HG03432 (cell line): ENCODE data around the gene RIMKLA.

Source experiments
- ATAC-seq: cut with Tn5 transposase; IDR thresholded peaks from one replicate; pipeline ENCODE4 v1.9.1; 2021; ENCODE audit warnings: mild to moderate bottlenecking, moderate library complexity; ENCODE audit not compliant: unreplicated experiment

RIMKLA gene

DNA sequence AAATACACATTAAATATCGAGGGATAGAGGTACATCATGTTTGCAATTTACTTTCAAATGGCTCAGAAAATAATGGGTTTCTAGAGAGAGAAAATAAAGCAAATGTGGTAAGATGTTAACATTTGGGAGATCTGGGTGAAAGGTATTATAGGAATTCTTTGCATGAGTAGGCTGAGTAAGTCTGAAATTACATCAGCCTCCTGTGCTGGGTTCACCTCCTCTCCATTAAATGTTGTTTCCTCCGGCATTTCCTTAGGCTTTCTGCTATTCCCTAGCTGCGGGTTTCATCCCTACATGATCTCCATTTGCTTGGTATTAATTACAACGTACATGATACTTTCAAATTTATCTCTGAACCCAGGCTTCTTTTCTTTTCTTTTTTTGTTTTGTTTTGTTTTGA, 43.6 kb downstream of the RIMKLA start:
- no peak for ATAC-seq

DNA sequence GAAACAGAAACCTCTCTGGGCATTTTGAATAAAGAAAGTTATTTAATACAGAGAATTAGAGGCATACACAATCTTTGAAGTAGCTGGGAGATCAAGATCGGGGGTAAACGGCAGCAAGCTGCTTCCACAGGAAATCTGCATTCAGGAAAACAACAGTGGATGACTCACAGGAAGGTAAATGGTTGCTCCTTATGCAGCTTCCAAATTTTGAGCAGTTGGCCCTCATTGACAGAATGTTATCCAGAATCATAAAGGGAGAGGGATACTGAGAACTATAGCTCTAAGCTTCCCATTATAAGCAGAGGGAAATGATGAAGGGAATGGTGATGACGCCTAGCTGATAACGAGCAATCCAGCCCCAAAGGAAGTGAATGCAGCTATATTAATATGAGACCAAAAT, 46.6 kb downstream of the RIMKLA start:
- ATAC-seq, result no peak

DNA sequence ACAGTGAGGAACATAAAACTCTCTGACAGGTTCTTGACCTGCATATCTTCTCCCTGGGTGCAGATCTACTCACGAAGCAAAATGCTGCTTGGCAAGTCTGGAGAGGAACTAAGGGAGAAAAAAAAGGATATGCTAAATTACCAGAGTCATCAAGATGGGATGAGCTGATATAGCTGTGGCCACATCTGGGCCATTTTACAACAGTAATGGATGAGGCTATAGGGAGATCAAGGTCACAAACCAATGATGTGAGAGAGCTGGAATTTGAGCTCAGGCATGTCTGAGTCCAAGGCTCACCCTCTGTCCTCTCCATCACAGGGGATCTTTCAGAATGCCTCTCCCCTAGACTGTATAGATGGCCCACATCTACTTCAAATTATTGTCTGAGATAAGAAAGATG, 49.0 kb downstream of the RIMKLA start:
- no peak for ATAC-seq

GRCh38 chr1:42430286-42431135, 49.9 kb downstream of the RIMKLA start:
- no peak for ATAC-seq

- ATAC-seq, result no peak
Observed at GRCh38 chr1:42431514-42431913, 50.9 kb downstream of the RIMKLA start.

DNA sequence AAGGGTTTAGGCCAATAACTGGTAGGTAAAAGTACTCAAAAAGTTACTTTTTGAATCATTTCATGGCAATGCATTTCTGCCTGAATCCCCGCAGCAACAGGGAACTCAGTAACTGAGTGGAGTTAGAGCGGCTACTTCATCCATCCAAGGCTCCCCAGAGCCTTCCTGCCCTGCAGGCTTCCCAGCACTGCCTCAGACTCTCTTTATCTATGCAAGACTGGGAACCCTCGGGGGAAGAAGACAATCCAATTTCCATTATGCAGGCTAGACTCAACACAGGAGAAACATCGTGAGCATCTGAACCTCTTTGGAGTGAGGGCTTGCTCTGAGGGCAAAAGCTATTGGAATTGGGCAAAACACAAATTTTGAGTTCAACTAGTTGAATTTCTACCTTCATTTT, 52.1 kb downstream of the RIMKLA start:
- no peak for ATAC-seq

- ATAC-seq, result no peak
Observed at GRCh38 chr1:42433369-42433768, 52.8 kb downstream of the RIMKLA start.

GRCh38 chr1:42434340-42434739, 53.7 kb downstream of the RIMKLA start:
- ATAC-seq, result no peak

GRCh38 chr1:42439940-42440339, 59.3 kb downstream of the RIMKLA start:
- no peak for ATAC-seq

GRCh38 chr1:42442662-42443061, 62.1 kb downstream of the RIMKLA start:
- no peak for ATAC-seq

DNA sequence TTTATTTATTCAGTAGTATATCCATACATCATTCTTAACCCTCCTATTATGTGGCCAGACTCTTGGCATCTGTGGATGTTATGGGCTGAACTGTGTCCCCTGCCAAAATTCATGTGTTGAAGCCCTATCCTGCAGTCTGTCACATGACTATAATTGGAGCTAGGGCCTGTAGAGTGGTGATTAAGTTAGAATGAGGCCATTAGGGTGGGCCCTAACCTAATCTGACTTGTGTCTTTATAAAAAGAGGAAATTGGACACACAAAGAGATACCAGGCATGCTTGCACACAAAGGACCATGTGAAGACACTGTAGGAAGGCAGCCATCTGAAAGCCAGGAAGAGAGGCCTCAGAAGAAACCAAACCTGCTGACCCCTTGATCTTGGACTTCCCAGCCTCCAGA, 68.7 kb downstream of the RIMKLA start:
- no peak for ATAC-seq

DNA sequence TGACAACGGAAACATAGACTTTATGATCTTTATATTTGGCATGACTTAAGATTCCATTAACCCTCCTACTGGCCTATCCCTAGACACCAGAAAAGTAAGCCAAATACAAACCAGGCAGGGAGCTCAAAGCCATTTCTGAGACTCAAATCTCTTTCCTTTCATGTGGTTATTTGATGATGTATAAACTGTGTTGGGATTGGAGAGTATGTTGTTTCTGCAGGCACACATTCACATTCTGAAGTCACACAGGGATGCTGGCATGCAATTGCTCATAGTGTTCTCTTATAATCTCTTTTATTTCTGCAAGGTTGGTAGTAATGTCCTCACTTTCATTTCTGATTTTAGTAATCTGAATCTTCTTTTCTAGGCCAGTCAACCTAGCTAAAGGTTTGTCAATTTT, 69.5 kb downstream of the RIMKLA start:
- no peak for ATAC-seq

DNA sequence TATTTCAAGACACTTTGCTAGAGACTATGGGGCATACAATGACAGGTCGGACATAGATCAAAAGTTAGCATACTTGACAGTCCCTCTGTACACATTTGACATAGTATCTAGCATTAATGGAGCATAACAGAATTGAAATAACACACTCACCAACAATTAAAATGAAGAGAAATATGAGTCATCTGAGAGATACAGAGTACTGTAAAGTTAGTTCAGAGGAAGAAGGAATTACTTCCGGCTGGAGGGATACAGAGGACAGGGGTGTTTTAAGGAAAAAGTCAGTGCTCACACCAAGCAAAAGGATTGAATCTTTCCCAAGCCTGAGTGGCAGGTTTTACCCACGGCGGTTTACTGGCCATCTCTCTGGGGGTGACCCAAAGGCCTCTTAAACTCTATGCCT, 72.8 kb downstream of the RIMKLA start:
- ATAC-seq, result no peak

- ATAC-seq, result no peak
Observed at GRCh38 chr1:42454403-42454802, 73.8 kb downstream of the RIMKLA start.

DNA sequence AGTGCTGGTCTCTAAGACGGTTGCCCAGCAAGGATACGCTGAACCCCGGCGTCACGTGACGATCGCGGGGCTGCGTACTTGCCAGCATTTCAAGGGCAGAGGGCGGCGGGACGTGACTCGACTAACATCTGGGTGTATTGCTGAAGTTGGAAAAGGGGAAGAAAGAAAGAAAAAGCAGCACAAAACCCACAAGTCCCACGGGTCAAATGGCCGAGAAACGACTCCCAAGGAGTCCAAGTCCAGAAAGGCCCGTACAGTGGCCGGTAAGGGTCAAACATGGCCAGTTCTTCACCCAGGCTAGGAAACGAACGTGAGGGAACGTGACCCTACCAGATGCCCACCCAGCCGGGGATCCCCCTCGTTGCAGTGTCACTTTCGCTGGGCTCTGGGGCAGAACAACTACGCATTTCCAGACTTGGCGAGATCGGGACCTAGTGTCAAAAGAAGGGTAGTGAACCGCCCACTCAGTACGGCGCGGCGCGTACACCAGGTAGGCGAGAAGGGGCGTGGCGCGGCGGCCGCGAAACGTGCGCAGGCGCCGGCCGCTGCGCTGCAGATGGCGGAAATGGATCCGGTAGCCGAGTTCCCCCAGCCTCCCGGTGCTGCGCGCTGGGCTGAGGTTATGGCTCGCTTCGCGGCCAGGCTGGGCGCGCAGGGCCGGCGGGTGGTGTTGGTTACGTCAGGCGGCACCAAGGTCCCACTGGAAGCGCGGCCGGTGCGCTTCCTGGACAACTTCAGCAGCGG, 75.6 kb downstream of the RIMKLA start, which contains the start of the genes PPCS and ZMYND12:
TSS of gene PPCS (plus strand) at position 534 of the 744 bp plus-strand sequence. CDS start at position 557, 23 bp downstream.
TSS of gene ZMYND12 (minus strand) at position 13 of the 744 bp plus-strand sequence. CDS start 25 bp downstream, outside the sequence.
- peak; percentile 87 for ATAC-seq

- peak; percentile 55 for ATAC-seq
Observed at GRCh38 chr1:42456754-42457089, 76.1 kb downstream of the RIMKLA start.

GRCh38 chr1:42461196-42461595, 80.6 kb downstream of the RIMKLA start:
- ATAC-seq, result no peak

GRCh38 chr1:42462828-42463763, 82.5 kb downstream of the RIMKLA start, which contains the start of gene CCDC30:
CCDC30 (plus strand) TSS chr1:42463286; CDS start chr1:42480552, 17,266 bp downstream.
- ATAC-seq, result peak; percentile 98

GRCh38 chr1:42463921-42464320, 83.3 kb downstream of the RIMKLA start:
- no peak for ATAC-seq

DNA sequence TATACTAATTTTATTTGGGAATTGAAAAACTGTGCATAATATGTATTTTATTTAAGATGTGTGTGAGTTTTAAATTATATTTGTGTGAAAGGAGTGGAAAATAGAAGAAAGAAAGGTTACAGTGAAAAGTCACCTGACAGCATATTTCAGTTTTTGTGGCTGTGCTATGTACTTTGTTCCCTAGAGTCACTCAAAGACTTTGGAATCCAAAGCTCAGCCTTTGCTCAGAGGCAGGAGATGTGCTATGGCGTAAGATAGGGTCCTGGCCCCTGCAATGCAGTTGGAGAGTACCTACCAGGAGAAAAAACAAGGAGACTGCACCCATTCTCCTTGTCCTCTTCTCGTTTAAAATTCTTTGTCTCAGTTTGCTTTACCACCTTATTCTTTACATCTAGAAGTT, 85.4 kb downstream of the RIMKLA start:
- ATAC-seq, result no peak

DNA sequence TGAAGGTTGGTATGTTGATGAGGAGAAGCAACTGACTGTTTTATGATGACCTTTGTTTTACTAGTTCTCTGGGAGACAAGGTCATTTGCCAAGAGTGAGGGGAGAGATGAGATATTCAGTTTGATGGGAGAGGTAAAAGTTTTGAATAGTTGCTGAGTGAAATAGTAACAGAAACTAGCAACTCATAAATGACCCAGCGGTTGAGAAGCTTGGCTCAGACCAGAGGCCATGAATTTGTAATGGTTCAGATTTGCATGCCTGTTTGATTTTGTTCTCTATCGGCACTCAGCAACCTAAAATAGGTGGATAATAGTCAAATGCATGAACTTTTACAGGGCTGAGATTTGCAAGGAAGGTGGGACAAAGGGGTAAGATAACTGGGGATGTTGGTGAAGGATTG, 89.1 kb downstream of the RIMKLA start:
- no peak for ATAC-seq
